CD4-positive, alpha-beta T cell (primary cell): Measurements from ENCODE around the gene RIPK4. TPM values are rescaled to one million over a fixed set of nuclear protein-coding genes. Genes with fewer than 3 reads are reported as not detected.

Experiments used
- ATAC-seq: fragments of 200-7000 bp; cut with Tn5 transposase; one replicate; pipeline ENCODE4 v1.10.0; 2022; ENCODE audit warnings: mild to moderate bottlenecking; ENCODE audit not compliant: poor library complexity
- CTCF ChIA-PET: fragments of 350-600 bp; sonication (Branson Sonifier 250); formaldehyde crosslinking; loops from one replicate; lab custom pipeline; 2021; ENCODE audit warnings: antibody characterized with exemption, inconsistent platforms; lab: Charles Lee
- POLR2A ChIA-PET: fragments of 350-600 bp; sonication (Branson Sonifier 250); formaldehyde crosslinking; loops from one replicate; lab custom pipeline; 2021; ENCODE audit warnings: antibody characterized with exemption, inconsistent platforms; lab: Charles Lee
- DNase-seq, 14 experiments: peaks; one replicate each; pipeline ENCODE4 v3.0.0-alpha.2; 2013 to 2020; ENCODE audit warnings: mixed read lengths in 2 of 14
- H3K27ac ChIP-seq, 2 donors: one replicate each; pipeline versions ENCODE4 v1.5.1 to v1.7.0; 2013; ENCODE audit warnings: low read length in 2 of 2, low read depth in 1 of 2, mild to moderate bottlenecking in 1 of 2
- H3K27me3 ChIP-seq, 2 experiments: 1 replicate in 1 of 2; 2 replicates in 1 of 2; pipeline versions ENCODE4 v1.6.1 to v1.7.0; 2013; ENCODE audit warnings: low read length in 2 of 2, control low read depth in 1 of 2, mild to moderate bottlenecking in 1 of 2, moderate library complexity in 1 of 2; ENCODE audit not compliant: insufficient read depth in 2 of 2, control insufficient read depth in 1 of 2
- H3K36me3 ChIP-seq: one replicate; pipeline ENCODE4 v1.6.1; 2013; ENCODE audit warnings: low read length, control low read depth; ENCODE audit not compliant: insufficient read depth
- H3K4me1 ChIP-seq: one replicate; pipeline ENCODE4 v1.6.1; 2013; ENCODE audit warnings: low read length, control low read depth; ENCODE audit not compliant: insufficient read depth
- H3K4me3 ChIP-seq: one replicate; pipeline ENCODE4 v1.5.1; 2013; ENCODE audit warnings: mild to moderate bottlenecking, low read length, moderate library complexity
- H3K9me3 ChIP-seq, 2 experiments: 1 replicate in 1 of 2; 2 replicates in 1 of 2; pipeline versions ENCODE4 v1.6.1 to v1.7.0; 2013; ENCODE audit warnings: low read length in 2 of 2, mild to moderate bottlenecking in 2 of 2, control low read depth in 1 of 2, moderate library complexity in 1 of 2; ENCODE audit not compliant: control insufficient read depth in 1 of 2, insufficient read depth in 1 of 2
- H3K27ac Mint-ChIP-seq: one replicate; pipeline ENCODE4 v1.8.0; 2020; ENCODE audit warnings: mixed read lengths
- H3K27me3 Mint-ChIP-seq: one replicate; pipeline ENCODE4 v1.8.0; 2021; ENCODE audit warnings: mixed read lengths
- H3K36me3 Mint-ChIP-seq: one replicate; pipeline ENCODE4 v1.8.0; 2021; ENCODE audit warnings: low read depth, mixed read lengths
- H3K4me1 Mint-ChIP-seq: one replicate; pipeline ENCODE4 v1.8.0; 2021; ENCODE audit warnings: low read depth, mixed read lengths
- H3K4me3 Mint-ChIP-seq: one replicate; pipeline ENCODE4 v1.8.0; 2020; ENCODE audit warnings: mild to moderate bottlenecking, mixed read lengths
- H3K9me3 Mint-ChIP-seq: one replicate; pipeline ENCODE4 v1.8.0; 2020; ENCODE audit warnings: mixed read lengths
- intact Hi-C, 2 experiments: fragments of 100-400 bp; cut with DNase I in 1 of 2; cut with micrococcal nuclease in 1 of 2; formaldehyde crosslinking; loops; one replicate each; pipeline versions ENCODE4 v1.15.1 to v1.9.0; 2023 to 2025; cut with DNase I, micrococcal nuclease
- total RNA-seq, 174 experiments: library from RNA in 2 of 174; stranded (reverse) in 2 of 174; gene quantifications; one replicate each; pipeline ENCODE4 v1.2.3 and lab custom pipeline; 2021 to 2026
- TF ChIP-seq, protein P1 (sequence below): fragments of 200-600 bp; IDR thresholded peaks from one replicate; pipeline ENCODE4 v1.8.0; 2022; ENCODE audit warnings: antibody characterized with exemption, mild to moderate bottlenecking

Gene RIPK4
- total RNA-seq, 2 experiments from 2014 or later: 2.5 to 3.0 TPM

- POLR2A ChIA-PET: interaction anchor here (0.8 kb wide), 1 partner anchor 9 kb away, joined by 3 read pairs; no protein-coding TSS in a partner anchor
- Mint-ChIP-seq H3K4me1 (peaks cover 11% of the 10 kb centered on the region), H3K27ac (no peak overlapping the region), H3K4me3 (no peak overlapping the region), H3K36me3 (no peaks in the 10 kb centered on the region), H3K9me3 (no peaks in the 10 kb centered on the region), H3K27me3 (peaks cover 47% of the 10 kb centered on the region)
- Histone ChIP-seq H3K27me3 (peaks cover 44 to 48% of the 10 kb centered on the region in 2 experiments), H3K36me3 (no peaks in the 10 kb centered on the region), H3K4me1 (peaks cover 14% of the 10 kb centered on the region), H3K4me3 (no peak overlapping the region), H3K27ac (no peak overlapping the region), H3K9me3 (no peaks in the 10 kb centered on the region)
- no peak for ATAC-seq
- DNase-seq: no peak
- TF ChIP-seq, protein P1, sequence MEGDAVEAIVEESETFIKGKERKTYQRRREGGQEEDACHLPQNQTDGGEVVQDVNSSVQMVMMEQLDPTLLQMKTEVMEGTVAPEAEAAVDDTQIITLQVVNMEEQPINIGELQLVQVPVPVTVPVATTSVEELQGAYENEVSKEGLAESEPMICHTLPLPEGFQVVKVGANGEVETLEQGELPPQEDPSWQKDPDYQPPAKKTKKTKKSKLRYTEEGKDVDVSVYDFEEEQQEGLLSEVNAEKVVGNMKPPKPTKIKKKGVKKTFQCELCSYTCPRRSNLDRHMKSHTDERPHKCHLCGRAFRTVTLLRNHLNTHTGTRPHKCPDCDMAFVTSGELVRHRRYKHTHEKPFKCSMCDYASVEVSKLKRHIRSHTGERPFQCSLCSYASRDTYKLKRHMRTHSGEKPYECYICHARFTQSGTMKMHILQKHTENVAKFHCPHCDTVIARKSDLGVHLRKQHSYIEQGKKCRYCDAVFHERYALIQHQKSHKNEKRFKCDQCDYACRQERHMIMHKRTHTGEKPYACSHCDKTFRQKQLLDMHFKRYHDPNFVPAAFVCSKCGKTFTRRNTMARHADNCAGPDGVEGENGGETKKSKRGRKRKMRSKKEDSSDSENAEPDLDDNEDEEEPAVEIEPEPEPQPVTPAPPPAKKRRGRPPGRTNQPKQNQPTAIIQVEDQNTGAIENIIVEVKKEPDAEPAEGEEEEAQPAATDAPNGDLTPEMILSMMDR: no peak
- intact Hi-C loops: no loop called here
- CTCF ChIA-PET: no interaction called here
Measured at GRCh38 chr21:41759214-41759840, 7.5 kb downstream of the RIPK4 start.

DNA sequence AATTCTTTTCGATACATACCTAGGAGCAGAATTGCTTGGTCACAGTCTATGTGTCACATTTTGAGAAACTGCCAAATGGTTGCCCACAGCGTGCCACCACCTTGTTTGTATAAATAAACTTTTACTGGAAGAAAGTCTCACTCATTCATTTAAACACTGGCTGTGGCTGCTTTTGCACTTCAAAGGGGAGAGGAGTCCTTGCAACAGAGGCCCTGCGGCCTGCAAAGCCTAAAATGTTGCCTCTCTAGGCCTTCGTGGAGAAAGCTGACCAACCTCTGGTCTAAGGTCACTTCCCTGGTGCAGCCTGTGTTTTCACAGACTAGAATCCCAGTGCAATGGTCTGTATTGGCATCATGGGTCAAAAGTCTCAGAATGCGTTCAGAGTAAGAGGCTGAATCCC lies 8.3 kb downstream of the RIPK4 start:
- peaks cover 36 to 40% of the 10 kb centered on the region in 2 experiments for H3K27me3 ChIP-seq
- CTCF ChIA-PET: no interaction called here

DNA sequence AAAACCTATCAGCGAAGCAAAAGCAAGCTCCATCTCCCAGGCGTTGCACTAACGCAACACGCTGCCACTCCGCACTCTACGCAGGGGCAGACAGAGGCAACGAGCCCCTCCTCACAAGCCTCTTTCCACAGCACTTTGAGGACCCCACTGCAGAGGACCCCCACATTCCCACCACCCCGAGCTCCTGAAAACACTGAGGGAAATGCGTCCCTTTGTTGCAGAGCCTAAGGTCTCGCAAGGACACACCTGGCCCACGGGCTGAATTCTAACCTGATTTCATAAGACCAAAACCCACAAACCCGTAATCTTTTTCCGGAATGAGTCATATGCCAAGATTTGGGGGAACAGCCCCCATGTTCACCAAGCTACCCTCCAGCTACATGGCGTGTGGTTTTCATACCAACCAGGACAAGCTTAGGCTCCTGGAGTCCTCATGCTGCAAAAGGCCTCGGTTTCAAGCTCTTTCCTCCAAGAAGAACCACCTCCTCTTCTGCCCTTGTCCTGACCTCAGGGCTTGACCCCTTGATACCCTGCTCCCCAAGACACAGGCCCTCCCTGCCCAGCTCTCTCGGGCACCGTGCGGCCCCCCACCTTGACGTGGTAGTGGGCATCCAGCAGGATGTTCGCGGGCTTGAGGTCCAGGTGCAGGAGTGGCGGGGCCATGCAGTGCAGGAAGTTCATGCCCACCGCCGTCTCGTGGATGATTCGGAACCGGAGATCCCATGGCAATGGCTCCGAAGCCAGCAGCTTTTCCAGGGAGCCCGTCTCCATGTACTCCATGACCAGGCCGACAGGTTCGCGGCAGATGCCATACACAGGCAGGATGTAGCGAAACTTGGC lies 10.7 kb downstream of the RIPK4 start:
- Mint-ChIP-seq H3K27ac (no peak overlapping the region), H3K27me3 (peaks cover 19% of the 10 kb centered on the region), H3K36me3 (no peaks in the 10 kb centered on the region), H3K9me3 (no peaks in the 10 kb centered on the region), H3K4me3 (no peak overlapping the region), H3K4me1 (peaks cover 3% of the 10 kb centered on the region)
- intact Hi-C loops: no loop called here
- no peak overlapping the region for H3K4me3 ChIP-seq
- H3K9me3 ChIP-seq: no peaks in the 10 kb centered on the region
- no peak overlapping the region for H3K27ac ChIP-seq
- POLR2A ChIA-PET: no interaction called here
- DNase-seq: no peak
- no peaks in the 10 kb centered on the region for H3K36me3 ChIP-seq
- peaks cover 6% of the 10 kb centered on the region for H3K4me1 ChIP-seq
- H3K27me3 ChIP-seq: peaks cover 16% of the 10 kb centered on the region in 2 experiments
- CTCF ChIA-PET: no interaction called here
- TF ChIP-seq, protein P1: no peak
- no peak for ATAC-seq

More for the DNA sequence above, 8.3 kb downstream of the RIPK4 start:
- ATAC-seq: no peak
- DNase-seq: no peak
- no peaks in the 10 kb centered on the region for H3K9me3 ChIP-seq
- H3K4me1 Mint-ChIP-seq: peaks cover 11% of the 10 kb centered on the region
- no peak overlapping the region for H3K4me3 Mint-ChIP-seq
- H3K9me3 Mint-ChIP-seq: no peaks in the 10 kb centered on the region
- intact Hi-C loops: no loop called here
- H3K36me3 ChIP-seq: no peaks in the 10 kb centered on the region
- TF ChIP-seq, protein P1: no peak
- POLR2A ChIA-PET: no interaction called here
- no peak overlapping the region for H3K4me3 ChIP-seq
- H3K27ac ChIP-seq: no peak overlapping the region
- no peaks in the 10 kb centered on the region for H3K36me3 Mint-ChIP-seq
- H3K4me1 ChIP-seq: peaks cover 14% of the 10 kb centered on the region
- H3K27ac Mint-ChIP-seq: no peak overlapping the region
- H3K27me3 Mint-ChIP-seq: peaks cover 43% of the 10 kb centered on the region
